ENCODE measurements around the gene NME4.

DNA sequence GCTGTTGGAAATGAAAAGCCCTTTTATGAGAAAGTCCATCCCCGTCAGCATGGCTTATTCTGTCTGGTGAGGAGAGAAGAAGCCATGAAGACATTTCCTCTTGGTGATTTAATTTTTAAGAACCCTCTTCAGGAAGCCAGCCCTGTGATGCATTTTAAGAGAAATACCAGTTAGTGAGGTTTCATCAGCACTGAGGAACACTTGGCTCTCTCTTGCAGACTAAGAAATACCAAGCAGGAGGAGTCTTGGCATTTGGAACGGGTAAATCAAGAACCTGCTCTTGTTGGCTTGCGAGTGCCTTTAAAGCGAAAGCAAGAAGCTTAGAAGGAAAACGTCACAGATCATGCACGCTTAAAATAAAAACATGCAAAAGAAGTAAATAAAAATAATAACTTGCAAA is 46.0 kb downstream of the NME4 start:
- TF ChIP-seq GABPA (IDR thresholded peaks at IDR 0.05; ENCODE audit: low read depth) = no peak
- TF ChIP-seq CREB1 (IDR thresholded peaks at IDR 0.05; ENCODE audit: low read depth) = no peak
